AG09309 (cell line): Measurements from ENCODE around the gene PHACTR3.

Experiments
- DNase-seq: peaks from one replicate; pipeline ENCODE4 v3.0.0-alpha.2; 2010; ENCODE audit warnings: low read depth
- H3K4me3 ChIP-seq: 2 replicates; pipeline ENCODE4 v1.5.1; 2011; ENCODE audit warnings: mild to moderate bottlenecking, low read depth, low read length, moderate library complexity; ENCODE audit not compliant: control insufficient read depth
- CTCF ChIP-seq: IDR thresholded peaks from 2 replicates; pipeline ENCODE4 v1.5.1; 2011; ENCODE audit warnings: mild to moderate bottlenecking, low read depth, low read length, inconsistent platforms; ENCODE audit not compliant: insufficient read depth, control insufficient read depth; ENCODE audit errors: missing control alignments

The PHACTR3 gene

GRCh38 chr20:59608396-59608795 is 4.1 kb downstream of the PHACTR3 start:
- no peak for TF ChIP-seq CTCF
- no peak overlapping the region for H3K4me3 ChIP-seq
- DNase-seq: no peak

GRCh38 chr20:59608871-59609270 is 4.5 kb downstream of the PHACTR3 start:
- no peak for DNase-seq
- H3K4me3 ChIP-seq: no peak overlapping the region
- TF ChIP-seq CTCF: no peak

DNA sequence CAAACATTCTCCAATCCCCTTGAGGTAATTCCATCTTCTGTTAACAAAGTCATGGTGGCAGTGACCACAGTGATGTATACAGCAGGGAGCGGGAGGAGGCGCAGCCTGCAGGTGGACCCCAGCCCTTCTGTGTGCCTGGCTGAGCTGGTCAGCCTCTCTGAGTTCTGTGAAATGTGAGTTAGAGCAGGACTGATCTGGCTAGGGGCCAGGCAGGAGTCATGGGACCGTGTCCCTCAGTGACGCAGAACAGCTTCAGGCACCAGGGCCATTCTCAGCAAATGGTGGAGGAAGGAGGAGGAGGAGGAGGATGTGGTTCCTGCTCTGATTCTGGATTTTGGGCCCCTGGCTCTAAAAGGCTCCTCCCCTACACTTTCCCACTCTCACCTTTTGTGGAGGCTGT is 6.9 kb downstream of the PHACTR3 start:
- no peak for TF ChIP-seq CTCF
- no peak for DNase-seq
- no peak overlapping the region for H3K4me3 ChIP-seq

GRCh38 chr20:59613861-59614260 is 9.5 kb downstream of the PHACTR3 start:
- no peak for TF ChIP-seq CTCF
- DNase-seq: no peak
- no peak overlapping the region for H3K4me3 ChIP-seq

- H3K4me3 ChIP-seq: no peak overlapping the region
- no peak for DNase-seq
- TF ChIP-seq CTCF: no peak
These were observed 10.4 kb downstream of the PHACTR3 start for GRCh38 chr20:59614714-59615113.

- DNase-seq: no peak
- H3K4me3 ChIP-seq: no peak overlapping the region
- no peak for TF ChIP-seq CTCF
These were observed 12.0 kb downstream of the PHACTR3 start for GRCh38 chr20:59616306-59616705.

GRCh38 chr20:59617221-59617620 is 12.9 kb downstream of the PHACTR3 start:
- TF ChIP-seq CTCF: no peak
- DNase-seq: no peak
- no peak overlapping the region for H3K4me3 ChIP-seq
